Tibial nerve (tissue), 4 donors: ENCODE data around the gene TNFSF15. TPM values are rescaled to one million over a fixed set of nuclear protein-coding genes. Genes with fewer than 3 reads are reported as not detected.

Experiments used
- DNase-seq, 2 donors: peaks; one replicate each; pipeline ENCODE4 v3.0.0-alpha.2; 2019; ENCODE audit warnings: low spot score in 2 of 2
- H3K27ac ChIP-seq, 4 donors: fragments of 200-600 bp; sonication (generic) in 3 of 4; one replicate each; pipeline ENCODE4 v1.5.1; 2017 to 2019; ENCODE audit warnings: mild to moderate bottlenecking in 1 of 4
- H3K27me3 ChIP-seq, 2 donors: fragments of 200-600 bp; sonication (generic) in 1 of 2; one replicate each; pipeline versions ENCODE4 v1.5.1 to v1.6.0; 2017 to 2019
- H3K36me3 ChIP-seq, 3 donors: fragments of 200-600 bp; sonication (generic); one replicate each; pipeline ENCODE4 v1.5.1; 2018 to 2019
- H3K4me1 ChIP-seq, 4 donors: fragments of 200-600 bp; sonication (generic) in 3 of 4; one replicate each; pipeline ENCODE4 v1.5.1; 2017 to 2019
- H3K4me3 ChIP-seq, 4 donors: fragments of 200-600 bp; sonication (generic) in 3 of 4; one replicate each; pipeline ENCODE4 v1.5.1; 2017 to 2019; ENCODE audit warnings: mild to moderate bottlenecking in 1 of 4, moderate library complexity in 1 of 4
- H3K9me3 ChIP-seq, 4 donors: fragments of 200-600 bp; sonication (generic) in 3 of 4; one replicate each; pipeline ENCODE4 v1.5.1; 2017 to 2019
- CTCF ChIP-seq, 5 experiments: fragments of 200-600 bp in 3 of 5; fragments of 450-650 bp in 2 of 5; sonication (generic) in 3 of 5; IDR thresholded peaks; one replicate each; pipeline ENCODE4 v1.5.1; 2016 to 2019; ENCODE audit warnings: antibody characterized with exemption in 5 of 5, mild to moderate bottlenecking in 3 of 5, moderate library complexity in 2 of 5
- EP300 ChIP-seq, 2 donors: sonication (generic); formaldehyde crosslinking; IDR thresholded peaks; one replicate each; pipeline ENCODE4 v1.6.1; 2017; ENCODE audit warnings: antibody characterized with exemption in 2 of 2, mild to moderate bottlenecking in 1 of 2
- POLR2A ChIP-seq, 2 donors: fragments of 450-650 bp; IDR thresholded peaks; one replicate each; pipeline ENCODE4 v1.6.1; 2017; ENCODE audit warnings: antibody characterized with exemption in 2 of 2, mild to moderate bottlenecking in 2 of 2, moderate library complexity in 2 of 2
- WGBS, 2 donors: methylation state at CpG; one replicate each; pipeline ENCODE4 v1.1.5; 2018; 5-methylcytosine and 5-hydroxymethylcytosine counted together
- total RNA-seq, 4 donors: library from RNA; depleted of rRNA; stranded (reverse); fragments of >200 nt; gene quantifications; one replicate each; pipeline ENCODE4 v1.1.0, GENCODE V29; 2016

Gene TNFSF15
- total RNA-seq, 4 donors from 2014 or later = 0.30 to 2.1 (median 1.2) TPM

- H3K27ac ChIP-seq = no peak overlapping the region
- no peaks in the 10 kb centered on the region for H3K27me3 ChIP-seq
- WGBS, 2 donors = 88 to 93% methylated on average over 4 of the region's 4 CpGs
- H3K9me3 ChIP-seq = no peaks in the 10 kb centered on the region
- H3K4me3 ChIP-seq = no peak overlapping the region
- H3K4me1 ChIP-seq = peaks cover 0 to 11% (median 0%) of the 10 kb centered on the region in 4 donors
- TF ChIP-seq EP300 (IDR thresholded peaks at IDR 0.05) (no peak), POLR2A (IDR thresholded peaks at IDR 0.05) (no peak), CTCF (IDR thresholded peaks at IDR 0.05) (no peak)
- H3K36me3 ChIP-seq = no peaks in the 10 kb centered on the region
- DNase-seq = no peak
Observed at GRCh38 chr9:114787781-114788498, 17.9 kb downstream of the TNFSF15 start.

GRCh38 chr9:114787214-114787613, 18.6 kb downstream of the TNFSF15 start:
- Histone ChIP-seq H3K9me3 (no peaks in the 10 kb centered on the region), H3K36me3 (no peaks in the 10 kb centered on the region), H3K27me3 (no peaks in the 10 kb centered on the region), H3K27ac (no peak overlapping the region), H3K4me1 (peaks cover 0 to 11% (median 0%) of the 10 kb centered on the region in 4 donors), H3K4me3 (no peak overlapping the region)
- DNase-seq = no peak
- TF ChIP-seq EP300 (IDR thresholded peaks at IDR 0.05) = no peak
- TF ChIP-seq CTCF (IDR thresholded peaks at IDR 0.05) = no peak
- no peak for TF ChIP-seq POLR2A (IDR thresholded peaks at IDR 0.05)
- 89 to 90% methylated on average over 2 of the region's 2 CpGs for whole genome bisulfite sequencing, 2 donors

- no peak for DNase-seq
- no peaks in the 10 kb centered on the region for H3K36me3 ChIP-seq
- H3K4me3 ChIP-seq = no peak overlapping the region
- no peaks in the 10 kb centered on the region for H3K9me3 ChIP-seq
- no peaks in the 10 kb centered on the region for H3K27me3 ChIP-seq
- no peak overlapping the region for H3K27ac ChIP-seq
- WGBS, 2 donors = 57 to 63% methylated on average over 5 of the region's 5 CpGs
- H3K4me1 ChIP-seq = peaks cover 0 to 11% (median 0%) of the 10 kb centered on the region in 4 donors
- TF ChIP-seq POLR2A (IDR thresholded peaks at IDR 0.05) (no peak), CTCF (IDR thresholded peaks at IDR 0.05) (no peak), EP300 (IDR thresholded peaks at IDR 0.05) (no peak)
Observed at GRCh38 chr9:114785866-114786650, 19.8 kb downstream of the TNFSF15 start.

GRCh38 chr9:114784721-114785279, 21.0 kb downstream of the TNFSF15 start:
- TF ChIP-seq CTCF (IDR thresholded peaks at IDR 0.05) = no peak
- no peak for TF ChIP-seq POLR2A (IDR thresholded peaks at IDR 0.05)
- TF ChIP-seq EP300 (IDR thresholded peaks at IDR 0.05) = no peak
- WGBS, 2 donors = 79 to 85% methylated on average over 6 of the region's 6 CpGs
- Histone ChIP-seq H3K4me1 (peaks cover 0 to 9% (median 0%) of the 10 kb centered on the region in 4 donors), H3K27me3 (no peaks in the 10 kb centered on the region), H3K9me3 (no peaks in the 10 kb centered on the region), H3K4me3 (no peak overlapping the region), H3K27ac (no peak overlapping the region), H3K36me3 (no peaks in the 10 kb centered on the region)
- DNase-seq = no peak

- Histone ChIP-seq H3K27ac (no peak overlapping the region), H3K36me3 (no peaks in the 10 kb centered on the region), H3K27me3 (no peaks in the 10 kb centered on the region), H3K4me3 (no peak overlapping the region), H3K9me3 (no peaks in the 10 kb centered on the region), H3K4me1 (peaks cover 0 to 3% (median 0%) of the 10 kb centered on the region in 4 donors)
- no peak for TF ChIP-seq POLR2A (IDR thresholded peaks at IDR 0.05)
- TF ChIP-seq CTCF (IDR thresholded peaks at IDR 0.05) = no peak
- no peak for TF ChIP-seq EP300 (IDR thresholded peaks at IDR 0.05)
- DNase-seq = no peak
Observed at GRCh38 chr9:114782586-114782985, 23.3 kb downstream of the TNFSF15 start.
